ENCODE results near the gene PREX1. TPM values are rescaled to one million over a fixed set of nuclear protein-coding genes. Genes with fewer than 3 reads are reported as not detected.

The PREX1 gene
- total and polyA plus RNA-seq, 2 of the 4 experiments (the other 2 are of a cell fraction) = 0.67 to 0.72 TPM

- peak; percentile 36 for DNase-seq
- TF ChIP-seq CTCF (conservative IDR thresholded peaks at IDR 0.05; ENCODE audit: low read depth, low read length) (no peak), RFX5 (IDR thresholded peaks at IDR 0.05; ENCODE audit: low read depth, low read length) (no peak), NFE2L2 (IDR thresholded peaks at IDR 0.05; ENCODE audit: low read depth, low read length) (no peak), MXI1 (IDR thresholded peaks at IDR 0.05; ENCODE audit: borderline replicate concordance, low read depth, low read length) (no peak), SMC3 (IDR thresholded peaks at IDR 0.05; ENCODE audit: low read depth, low read length) (no peak), USF2 (IDR thresholded peaks at IDR 0.05; ENCODE audit: low read depth, low read length) (no peak), RAD21 (IDR thresholded peaks at IDR 0.05; ENCODE audit: low read length) (no peak), MAZ (IDR thresholded peaks at IDR 0.05; ENCODE audit: borderline replicate concordance, low read depth, low read length) (no peak), POLR2A (IDR thresholded peaks at IDR 0.05; ENCODE audit: low read depth, low read length) (no peak), FOS (IDR thresholded peaks at IDR 0.05; ENCODE audit: low read depth, low read length) (no peak), CEBPB (IDR thresholded peaks at IDR 0.05; ENCODE audit: low read depth, low read length) (no peak), CHD1 (IDR thresholded peaks at IDR 0.05; ENCODE audit: low read depth, low read length) (no peak), RCOR1 (IDR thresholded peaks at IDR 0.05; ENCODE audit: insufficient replicate concordance, low read length) (no peak), BHLHE40 (IDR thresholded peaks at IDR 0.05; ENCODE audit: low read depth, low read length) (no peak), MAFK (IDR thresholded peaks at IDR 0.05; ENCODE audit: low read depth, low read length) (no peak), ELK1 (IDR thresholded peaks at IDR 0.05; ENCODE audit: borderline replicate concordance, low read depth, low read length) (no peak)
- dilution Hi-C loops (cut with HindIII; ENCODE audit: low sequenced_read_pairs, unreplicated experiment) = no loop called here
Measured at GRCh38 chr20:48690888-48691287, 136.9 kb downstream of the PREX1 start.

More at GRCh38 chr20:48690888-48691287, 136.9 kb downstream of the PREX1 start:
- no peak overlapping the region for H2BK20ac ChIP-seq (ENCODE audit: low read depth, low read length)
- CTCF ChIA-PET = interaction anchor here (0.8 kb wide), 1 partner anchor 34 kb away, joined by 3 read pairs; no protein-coding TSS in a partner anchor
- no peaks in the 10 kb centered on the region for H3K79me1 ChIP-seq (ENCODE audit: low read depth in 1 of 2, low read length in 2 of 2)
- no peak overlapping the region for H3K9ac ChIP-seq (ENCODE audit: low read depth, low read length)
- H2AK5ac ChIP-seq (ENCODE audit: low read depth, low read length) = no peak overlapping the region
- no peak overlapping the region for H3K4me2 ChIP-seq (ENCODE audit: low read depth, low read length)
- peaks cover 2% of the 10 kb centered on the region; the same call in 1 of the 2 replicates for H3K4me1 ChIP-seq (ENCODE audit: control insufficient read depth, insufficient read depth, low read length)
- H3K4me3 ChIP-seq (ENCODE audit: insufficient read depth, low read depth, low read length) = no peak overlapping the region
- no TSS peak for BruUV-seq (replicated peaks)
- no peak for ATAC-seq (ENCODE audit: low read depth)
- in situ Hi-C loops (cut with MboI; ENCODE audit: low sequenced_read_pairs) (no loop called here), intact Hi-C loops (cut with micrococcal nuclease) (no loop called here)
- no peaks in the 10 kb centered on the region for H3K9me3 ChIP-seq (ENCODE audit: control insufficient read depth, insufficient read depth, low read length)
- no peaks in the 10 kb centered on the region for H4K20me1 ChIP-seq (ENCODE audit: insufficient read depth, low read length)
- no peak overlapping the region for H4K5ac ChIP-seq (ENCODE audit: low read depth, low read length)
- H4K8ac ChIP-seq (ENCODE audit: low read depth in 2 of 2, low read length in 2 of 2) = no peak overlapping the region
- WGBS, 2 experiments (ENCODE audit: extremely low coverage in 2 of 2, insufficient read length in 1 of 2) = 37% methylated on average over 4 of the region's 18 CpGs; no CpG with 5 or more reads in 1 of the 2 experiments
- H3K4ac ChIP-seq (ENCODE audit: low read depth, low read length) = no peak overlapping the region
- POLR2A ChIA-PET (ENCODE audit: unreplicated experiment) = no interaction called here
- H2BK15ac ChIP-seq (ENCODE audit: low read depth, low read length) = no peak overlapping the region
- no peak overlapping the region for H3K18ac ChIP-seq (ENCODE audit: low read depth, low read length)
- no peak overlapping the region for H3K23ac ChIP-seq (ENCODE audit: low read depth, low read length)
- no peak overlapping the region for H4K91ac ChIP-seq (ENCODE audit: insufficient read depth, low read depth, low read length)
- no peaks in the 10 kb centered on the region for H3K36me3 ChIP-seq (ENCODE audit: control insufficient read depth, insufficient read depth, low read length)
- no peak overlapping the region for H2BK5ac ChIP-seq (ENCODE audit: low read depth, low read length, poor library complexity, severe bottlenecking)
- H3K56ac ChIP-seq (ENCODE audit: extremely low read depth, insufficient read depth, low read length) = no peak overlapping the region
- H3K9me1 ChIP-seq (ENCODE audit: insufficient read depth, low read length) = peaks cover 3% of the 10 kb centered on the region; the same call in 1 of the 2 replicates
- no peak overlapping the region for H2BK120ac ChIP-seq (ENCODE audit: low read depth, low read length)
- H3K27ac ChIP-seq (ENCODE audit: insufficient read depth, low read length) = no peak overlapping the region
- no peak overlapping the region for H2AK9ac ChIP-seq (replicated peaks; ENCODE audit: low read depth, low read length, poor library complexity)
- H3K27me3 ChIP-seq (ENCODE audit: control insufficient read depth, insufficient read depth, low read length) = no peaks in the 10 kb centered on the region
- H2AFZ ChIP-seq (replicated peaks; ENCODE audit: low read length, poor library complexity) = peak overlapping the region; percentile 34
- no peak overlapping the region for H3K14ac ChIP-seq (replicated peaks; ENCODE audit: low read depth, low read length)
